ENCODE measurements around the gene ZNF835.

Gene ZNF835

GRCh38 chr19:56617531-56617930 lies 54.0 kb downstream of the ZNF835 start:
- TF ChIP-seq, protein P1, sequence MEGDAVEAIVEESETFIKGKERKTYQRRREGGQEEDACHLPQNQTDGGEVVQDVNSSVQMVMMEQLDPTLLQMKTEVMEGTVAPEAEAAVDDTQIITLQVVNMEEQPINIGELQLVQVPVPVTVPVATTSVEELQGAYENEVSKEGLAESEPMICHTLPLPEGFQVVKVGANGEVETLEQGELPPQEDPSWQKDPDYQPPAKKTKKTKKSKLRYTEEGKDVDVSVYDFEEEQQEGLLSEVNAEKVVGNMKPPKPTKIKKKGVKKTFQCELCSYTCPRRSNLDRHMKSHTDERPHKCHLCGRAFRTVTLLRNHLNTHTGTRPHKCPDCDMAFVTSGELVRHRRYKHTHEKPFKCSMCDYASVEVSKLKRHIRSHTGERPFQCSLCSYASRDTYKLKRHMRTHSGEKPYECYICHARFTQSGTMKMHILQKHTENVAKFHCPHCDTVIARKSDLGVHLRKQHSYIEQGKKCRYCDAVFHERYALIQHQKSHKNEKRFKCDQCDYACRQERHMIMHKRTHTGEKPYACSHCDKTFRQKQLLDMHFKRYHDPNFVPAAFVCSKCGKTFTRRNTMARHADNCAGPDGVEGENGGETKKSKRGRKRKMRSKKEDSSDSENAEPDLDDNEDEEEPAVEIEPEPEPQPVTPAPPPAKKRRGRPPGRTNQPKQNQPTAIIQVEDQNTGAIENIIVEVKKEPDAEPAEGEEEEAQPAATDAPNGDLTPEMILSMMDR (IDR thresholded peaks at IDR 0.05; ENCODE audit: low read depth, low read length) = no peak
- no peak for DNase-seq (ENCODE audit: extremely low read depth, low read depth)

DNA sequence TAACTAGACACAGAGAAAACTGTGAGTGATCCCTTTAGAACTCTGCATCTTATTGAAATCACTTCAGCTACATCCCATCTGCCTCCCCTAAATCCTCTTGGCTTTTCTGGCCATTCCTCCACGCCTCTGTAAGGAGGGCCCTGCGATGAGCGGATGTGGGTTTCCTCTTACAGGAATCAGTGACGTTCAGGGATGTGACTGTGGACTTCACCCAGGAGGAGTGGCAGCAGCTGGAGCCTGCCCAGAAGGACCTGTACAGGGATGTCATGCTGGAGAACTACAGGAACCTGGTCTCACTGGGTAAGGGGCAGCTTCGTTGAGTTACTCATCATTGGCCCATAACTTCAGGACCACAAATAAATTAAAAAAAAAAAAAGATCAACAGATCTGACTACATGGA lies 57.9 kb downstream of the ZNF835 start:
- TF ChIP-seq, protein P1 (IDR thresholded peaks at IDR 0.05; ENCODE audit: low read depth, low read length) = no peak
- DNase-seq (ENCODE audit: extremely low read depth, low read depth) = no peak

DNA sequence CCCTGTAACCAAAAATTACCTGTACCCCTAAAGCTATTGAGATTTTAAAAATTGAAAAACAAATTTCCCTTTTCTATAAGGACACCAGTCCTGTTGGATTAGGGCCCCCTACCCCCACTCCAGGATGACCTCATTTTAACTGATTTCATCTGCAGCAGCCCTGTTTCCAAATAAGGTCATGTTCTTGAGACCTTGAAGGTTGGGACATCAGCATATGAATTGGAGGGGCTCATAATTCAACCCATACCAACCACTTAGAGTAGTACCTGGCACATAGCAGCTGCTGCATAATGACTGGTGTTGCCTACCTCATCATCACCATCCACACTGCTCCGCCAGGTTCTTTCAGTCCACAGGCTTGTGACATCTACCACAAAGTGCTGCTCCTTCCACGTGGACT lies 58.8 kb downstream of the ZNF835 start:
- no peak for DNase-seq (ENCODE audit: extremely low read depth, low read depth)
- TF ChIP-seq, protein P1 (IDR thresholded peaks at IDR 0.05; ENCODE audit: low read depth, low read length) = no peak
